Measurements from ENCODE around the gene PAK6. TPM values are rescaled to one million over a fixed set of nuclear protein-coding genes. Genes with fewer than 3 reads are reported as not detected.

The PAK6 gene
- total RNA-seq, 1 donor from 2014 or later, result 0.40 TPM

- TF ChIP-seq CTCF (IDR thresholded peaks at IDR 0.05), result no peak
- CTCF ChIA-PET, result interaction anchor here (1.0 to 2.0 kb wide), 3 partner anchors 13 to 51 kb away, joined by 3 to 4 read pairs (median 4); no protein-coding TSS in a partner anchor
- Mint-ChIP-seq H3K4me1 (peaks cover 3% of the 10 kb centered on the region), H3K9me3 (no peaks in the 10 kb centered on the region), H3K27ac (no peak overlapping the region), H3K27me3 (no peaks in the 10 kb centered on the region), H3K36me3 (ENCODE audit: low read depth) (peaks cover 66% of the 10 kb centered on the region), H3K4me3 (no peak overlapping the region)
- intact Hi-C loops (cut with micrococcal nuclease), result no loop called here
- DNase-seq, result no peak
- no peak for ATAC-seq (ENCODE audit: low read depth)
- POLR2A ChIA-PET, result no interaction called here
These were observed 54.1 kb downstream of the PAK6 start for GRCh38 chr15:40293006-40293405.

- DNase-seq (no peak), ATAC-seq (ENCODE audit: low read depth) (no peak)
- H3K27me3 Mint-ChIP-seq, result no peaks in the 10 kb centered on the region
- CTCF ChIA-PET, result interaction anchor here (1.0 to 2.0 kb wide), 3 partner anchors 14 to 50 kb away, joined by 3 to 4 read pairs (median 4); no protein-coding TSS in a partner anchor
- no peak for TF ChIP-seq CTCF (IDR thresholded peaks at IDR 0.05)
- no peaks in the 10 kb centered on the region for H3K9me3 Mint-ChIP-seq
- H3K36me3 Mint-ChIP-seq (ENCODE audit: low read depth), result peaks cover 68% of the 10 kb centered on the region
- H3K4me3 Mint-ChIP-seq, result no peak overlapping the region
- peaks cover 3% of the 10 kb centered on the region for H3K4me1 Mint-ChIP-seq
- POLR2A ChIA-PET, result no interaction called here
- intact Hi-C loops (cut with micrococcal nuclease), result no loop called here
- no peak overlapping the region for H3K27ac Mint-ChIP-seq
These were observed 55.3 kb downstream of the PAK6 start for GRCh38 chr15:40293905-40294895.

- Mint-ChIP-seq H3K4me1 (peaks cover 3% of the 10 kb centered on the region), H3K36me3 (ENCODE audit: low read depth) (peaks cover 67% of the 10 kb centered on the region), H3K9me3 (no peaks in the 10 kb centered on the region), H3K4me3 (no peak overlapping the region), H3K27ac (no peak overlapping the region), H3K27me3 (no peaks in the 10 kb centered on the region)
- no peak for ATAC-seq (ENCODE audit: low read depth)
- CTCF ChIA-PET, result no interaction called here
- intact Hi-C loops (cut with micrococcal nuclease), result no loop called here
- DNase-seq, result no peak
- no peak for TF ChIP-seq CTCF (IDR thresholded peaks at IDR 0.05)
- POLR2A ChIA-PET, result no interaction called here
These were observed 56.4 kb downstream of the PAK6 start for GRCh38 chr15:40295297-40295696.

- no peak for DNase-seq
- peaks cover 71% of the 10 kb centered on the region for H3K36me3 Mint-ChIP-seq (ENCODE audit: low read depth)
- H3K9me3 Mint-ChIP-seq, result peaks cover 3% of the 10 kb centered on the region
- peaks cover 3% of the 10 kb centered on the region for H3K4me1 Mint-ChIP-seq
- H3K27ac Mint-ChIP-seq, result no peak overlapping the region
- CTCF ChIA-PET, result interaction anchor here (0.6 kb wide), 1 partner anchor 57 kb away, joined by 3 read pairs; no protein-coding TSS in a partner anchor
- no peaks in the 10 kb centered on the region for H3K27me3 Mint-ChIP-seq
- intact Hi-C loops (cut with micrococcal nuclease), result no loop called here
- no peak for ATAC-seq (ENCODE audit: low read depth)
- POLR2A ChIA-PET, result interaction anchor here (0.5 kb wide), 1 partner anchor 26 kb away, joined by 4 read pairs; no protein-coding TSS in a partner anchor
- TF ChIP-seq CTCF (IDR thresholded peaks at IDR 0.05), result no peak
- no peak overlapping the region for H3K4me3 Mint-ChIP-seq
These were observed 57.2 kb downstream of the PAK6 start for GRCh38 chr15:40295877-40296560.

Measured in activated B cell treated with CpG ODN at 0.5 μM for 24 hours (primary cell).